ENCODE data around the gene ZNF841. TPM values are rescaled to one million over a fixed set of nuclear protein-coding genes. Genes with fewer than 3 reads are reported as not detected.

Gene ZNF841
- total and polyA plus RNA-seq, 2 donors (not counting 3 experiments of a cell fraction or from before 2014, with no cell fraction given) = 5.2 to 17.7 TPM

GRCh38 chr19:52114691-52115090 is 19.1 kb upstream of the ZNF841 start:
- Histone ChIP-seq H3K79me2 (ENCODE audit: control insufficient read depth, insufficient read depth, low read length) (no peaks in the 10 kb centered on the region), H3K27me3 (ENCODE audit: control insufficient read depth in 2 of 2, insufficient read depth in 2 of 2, low read length in 2 of 2) (no peaks in the 10 kb centered on the region), H4K20me1 (replicated peaks; ENCODE audit: control insufficient read depth, extremely low read depth, insufficient read depth, low read length) (no peaks in the 10 kb centered on the region), H3K36me3 (ENCODE audit: control insufficient read depth in 2 of 2, extremely low read depth in 1 of 2, insufficient read depth in 2 of 2, low read length in 2 of 2) (peaks cover 0 to 13% of the 10 kb centered on the region in 2 experiments), H3K4me1 (ENCODE audit: control insufficient read depth, extremely low read depth, insufficient read depth, low read length) (no peaks in the 10 kb centered on the region), H3K27ac (ENCODE audit: insufficient read depth, low read depth, low read length) (no peak overlapping the region), H3K9me1 (replicated peaks; ENCODE audit: control insufficient read depth, extremely low read depth, insufficient read depth, low read length) (no peaks in the 10 kb centered on the region), H3K9me3 (replicated peaks; ENCODE audit: control insufficient read depth, insufficient read depth, low read length) (peaks cover 40% of the 10 kb centered on the region), H3K4me3 (replicated peaks in 1 of 3; ENCODE audit: insufficient read depth in 1 of 3, low read depth in 1 of 3, low read length in 3 of 3) (no peak overlapping the region), H3K9ac (replicated peaks; ENCODE audit: extremely low read depth, insufficient read depth, low read length) (no peak overlapping the region), H3K4me2 (ENCODE audit: insufficient read depth, low read length) (no peak overlapping the region), H2AFZ (ENCODE audit: low read depth, low read length) (no peak overlapping the region)
- FAIRE-seq = no peak
- BruUV-seq (replicated peaks) = no TSS peak
- TF ChIP-seq FOS (IDR thresholded peaks at IDR 0.05; ENCODE audit: borderline replicate concordance, insufficient read depth, low read length) = no peak
- no peak for TF ChIP-seq MAX (IDR thresholded peaks at IDR 0.05; ENCODE audit: insufficient read depth, insufficient read length)
- TF ChIP-seq MYC (IDR thresholded peaks at IDR 0.05; ENCODE audit: low read depth, low read length) = no peak
- TF ChIP-seq JUN (IDR thresholded peaks at IDR 0.05; ENCODE audit: borderline replicate concordance, insufficient read depth, insufficient read length, low read depth) = no peak
- no peak for TF ChIP-seq CTCF (IDR thresholded peaks at IDR 0.05; ENCODE audit: extremely low read depth in 1 of 2, insufficient read depth in 1 of 2, low read depth in 1 of 2, low read length in 2 of 2)
- no peak for TF ChIP-seq GATA2 (IDR thresholded peaks at IDR 0.05; ENCODE audit: insufficient read depth, insufficient read length, low read depth, low read length)
- no peak for TF ChIP-seq POLR2AphosphoS5 (IDR thresholded peaks at IDR 0.05; ENCODE audit: insufficient read depth, low read depth, low read length)
- no peak for TF ChIP-seq POLR2A (IDR thresholded peaks at IDR 0.05; ENCODE audit: low read depth, low read length)
- TF ChIP-seq EZH2 (IDR thresholded peaks at IDR 0.05; ENCODE audit: borderline replicate concordance, low read depth, low read length, severe bottlenecking) = no peak
- POLR2A ChIA-PET = no interaction called here
- CTCF ChIA-PET = no interaction called here
- dilution Hi-C loops (cut with MboI; ENCODE audit: extremely low pct_ligation_motif_present, low sequenced_read_pairs) (no loop called here), intact Hi-C loops (cut with micrococcal nuclease) (no loop called here)
- DNase-seq (ENCODE audit: low read depth, low spot score) = no peak
